AG09309 (cell line): ENCODE data around the gene ZNF793.

ENCODE experiments used
- DNase-seq: peaks from one replicate; pipeline ENCODE4 v3.0.0-alpha.2; 2010; ENCODE audit warnings: low read depth
- H3K4me3 ChIP-seq: 2 replicates; pipeline ENCODE4 v1.5.1; 2011; ENCODE audit warnings: mild to moderate bottlenecking, low read depth, low read length, moderate library complexity; ENCODE audit not compliant: control insufficient read depth
- CTCF ChIP-seq: IDR thresholded peaks from 2 replicates; pipeline ENCODE4 v1.5.1; 2011; ENCODE audit warnings: mild to moderate bottlenecking, low read depth, low read length, inconsistent platforms; ENCODE audit not compliant: insufficient read depth, control insufficient read depth; ENCODE audit errors: missing control alignments

ZNF793 gene

GRCh38 chr19:37506387-37507166, at the start of gene ZNF793:
Gene ZNF793, plus strand, starts transcription at chr19:37506939. Its CDS starts 16,501 bp downstream, at chr19:37523440.
- TF ChIP-seq CTCF = no peak

GRCh38 chr19:37466277-37466797, 40.4 kb upstream of the ZNF793 start:
- peak overlapping the region; percentile 86 for H3K4me3 ChIP-seq
- TF ChIP-seq CTCF = no peak
- DNase-seq = no peak

More at GRCh38 chr19:37506387-37507166, at the start of gene ZNF793:
- peak within 1 kb of the TSS; percentile 77 for H3K4me3 ChIP-seq
- peak; percentile 39 for DNase-seq

- DNase-seq = peak; percentile 80
- peak within 1 kb of the TSS; percentile 86 for H3K4me3 ChIP-seq
- TF ChIP-seq CTCF = no peak
Observed at GRCh38 chr19:37466798-37467607, 39.7 kb upstream of the ZNF793 start, which contains the start of gene ZNF569. Gene ZNF569, minus strand, starts transcription at chr19:37467444. Its CDS starts 22,523 bp downstream, at chr19:37444921.

DNA sequence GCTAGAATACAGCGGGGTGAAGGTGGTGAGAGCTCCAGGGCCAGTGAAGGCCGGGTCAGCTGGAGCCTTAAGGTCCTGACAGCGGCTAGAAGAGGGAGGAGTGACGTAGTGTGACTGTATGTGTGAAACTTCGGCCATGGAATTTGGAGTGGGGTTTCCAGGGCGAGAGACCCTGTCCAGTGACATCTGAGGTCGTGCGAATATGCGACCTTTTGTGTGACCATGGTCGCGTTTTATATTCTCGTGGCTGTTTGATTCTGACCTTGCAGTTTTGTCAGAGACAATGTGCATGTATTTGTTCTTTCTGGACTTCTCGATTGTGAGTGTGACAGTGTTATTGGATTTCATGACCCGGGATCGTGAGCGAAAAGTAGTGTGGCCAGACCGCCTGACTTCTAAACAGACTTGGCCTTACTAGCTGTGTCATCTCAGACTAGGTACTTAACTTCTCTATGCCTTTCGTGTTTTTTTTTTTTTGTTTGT, 39.1 kb upstream of the ZNF793 start:
- peak overlapping the region; percentile 86 for H3K4me3 ChIP-seq
- no peak for TF ChIP-seq CTCF
- DNase-seq = no peak

- no peak for TF ChIP-seq CTCF
- DNase-seq = peak; percentile 51
- peak within 1 kb of the TSS; percentile 97 for H3K4me3 ChIP-seq
Observed at GRCh38 chr19:37468961-37469777, 37.6 kb upstream of the ZNF793 start, which contains the start of gene ZNF570. Gene ZNF570, plus strand, starts transcription at chr19:37469356. Its CDS starts 999 bp downstream, at chr19:37470355.
